C4-2B (cell line): Measurements from ENCODE around the gene KCNK17.

Experiments
- H3K27ac ChIP-seq: fragments of 450-650 bp; 2 replicates; pipeline ENCODE4 v1.5.1; 2017
- ZFX ChIP-seq: fragments of 450-650 bp; IDR thresholded peaks from 2 replicates; pipeline ENCODE4 v1.6.1; 2017
- TF ChIP-seq, protein P1 (sequence below): fragments of 450-650 bp; conservative IDR thresholded peaks from 2 replicates; pipeline ENCODE4 v1.5.1; 2017; ENCODE audit warnings: mild to moderate bottlenecking

KCNK17 gene

DNA sequence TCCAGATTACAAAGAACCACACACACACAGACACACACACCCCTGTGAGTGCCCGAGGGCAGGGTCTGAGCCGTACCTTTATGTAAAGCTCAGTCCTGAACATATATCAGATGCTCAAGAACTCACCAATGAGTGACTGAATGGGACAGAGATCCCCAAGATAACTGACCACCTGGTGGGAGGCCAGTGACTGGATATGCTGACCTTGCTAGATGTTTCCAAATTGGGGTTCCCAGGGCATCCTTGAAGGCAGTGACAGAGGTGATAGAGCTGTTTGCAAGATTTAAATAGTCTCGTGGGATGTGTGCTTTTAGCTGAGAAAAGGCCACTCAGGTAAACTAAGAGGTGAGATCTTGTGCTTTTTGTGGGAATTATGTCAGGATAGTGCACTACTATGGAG lies 39.3 kb downstream of the KCNK17 start:
- H3K27ac ChIP-seq, result no peak overlapping the region
- TF ChIP-seq, protein P1, sequence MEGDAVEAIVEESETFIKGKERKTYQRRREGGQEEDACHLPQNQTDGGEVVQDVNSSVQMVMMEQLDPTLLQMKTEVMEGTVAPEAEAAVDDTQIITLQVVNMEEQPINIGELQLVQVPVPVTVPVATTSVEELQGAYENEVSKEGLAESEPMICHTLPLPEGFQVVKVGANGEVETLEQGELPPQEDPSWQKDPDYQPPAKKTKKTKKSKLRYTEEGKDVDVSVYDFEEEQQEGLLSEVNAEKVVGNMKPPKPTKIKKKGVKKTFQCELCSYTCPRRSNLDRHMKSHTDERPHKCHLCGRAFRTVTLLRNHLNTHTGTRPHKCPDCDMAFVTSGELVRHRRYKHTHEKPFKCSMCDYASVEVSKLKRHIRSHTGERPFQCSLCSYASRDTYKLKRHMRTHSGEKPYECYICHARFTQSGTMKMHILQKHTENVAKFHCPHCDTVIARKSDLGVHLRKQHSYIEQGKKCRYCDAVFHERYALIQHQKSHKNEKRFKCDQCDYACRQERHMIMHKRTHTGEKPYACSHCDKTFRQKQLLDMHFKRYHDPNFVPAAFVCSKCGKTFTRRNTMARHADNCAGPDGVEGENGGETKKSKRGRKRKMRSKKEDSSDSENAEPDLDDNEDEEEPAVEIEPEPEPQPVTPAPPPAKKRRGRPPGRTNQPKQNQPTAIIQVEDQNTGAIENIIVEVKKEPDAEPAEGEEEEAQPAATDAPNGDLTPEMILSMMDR, result no peak
- TF ChIP-seq ZFX, result no peak

- TF ChIP-seq ZFX, result no peak
- TF ChIP-seq, protein P1, result no peak
- H3K27ac ChIP-seq, result no peak overlapping the region
Measured at GRCh38 chr6:39274471-39274870, 39.7 kb downstream of the KCNK17 start.

DNA sequence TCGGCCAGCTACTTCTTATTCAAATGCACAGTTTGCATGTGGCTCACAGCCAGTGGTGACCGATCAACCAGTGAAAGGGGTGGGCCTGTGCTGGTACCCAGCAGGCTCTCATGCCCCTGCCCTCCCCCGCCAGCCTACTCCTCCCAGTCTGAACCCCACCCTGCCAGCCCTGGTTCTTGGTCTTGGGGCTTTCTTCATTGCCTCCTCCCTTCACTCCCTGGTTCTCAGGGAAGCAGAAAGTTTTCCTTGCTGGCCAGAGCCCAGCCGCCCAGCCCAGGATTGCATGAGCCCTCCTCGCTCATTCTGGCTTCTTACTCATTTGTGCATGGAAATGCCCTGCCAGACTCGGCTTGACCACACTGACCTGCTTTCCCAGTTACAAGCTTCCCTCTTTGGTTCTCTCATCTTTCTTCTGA lies 40.8 kb downstream of the KCNK17 start:
- TF ChIP-seq, protein P1, result no peak
- TF ChIP-seq ZFX, result no peak
- H3K27ac ChIP-seq, result no peak overlapping the region

GRCh38 chr6:39269961-39270360 lies 44.3 kb downstream of the KCNK17 start:
- no peak for TF ChIP-seq ZFX
- TF ChIP-seq, protein P1, result no peak
- no peak overlapping the region for H3K27ac ChIP-seq

GRCh38 chr6:39268721-39269120 lies 45.5 kb downstream of the KCNK17 start:
- no peak overlapping the region for H3K27ac ChIP-seq
- TF ChIP-seq, protein P1, result no peak
- no peak for TF ChIP-seq ZFX

DNA sequence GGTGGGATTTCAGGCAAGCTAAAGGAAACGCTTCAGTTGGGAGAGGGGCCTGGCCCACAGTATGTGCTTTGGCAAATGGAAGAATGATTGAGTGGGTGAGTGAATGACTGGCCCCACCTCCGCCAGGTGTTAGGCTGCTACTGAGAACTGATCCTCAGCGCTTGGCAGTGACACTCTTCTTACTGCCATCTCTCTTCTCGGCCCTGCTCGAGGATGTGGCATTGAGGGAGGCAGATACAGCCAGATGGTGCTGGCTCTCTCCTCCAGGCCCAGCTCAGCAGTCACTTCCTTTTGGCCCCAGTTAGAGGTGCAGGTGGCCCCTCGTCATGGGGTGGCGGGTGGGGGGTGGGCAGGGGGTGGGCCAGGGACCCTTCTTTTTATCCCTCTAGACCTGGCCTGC lies 46.0 kb downstream of the KCNK17 start:
- TF ChIP-seq ZFX, result no peak
- TF ChIP-seq, protein P1, result no peak
- no peak overlapping the region for H3K27ac ChIP-seq

DNA sequence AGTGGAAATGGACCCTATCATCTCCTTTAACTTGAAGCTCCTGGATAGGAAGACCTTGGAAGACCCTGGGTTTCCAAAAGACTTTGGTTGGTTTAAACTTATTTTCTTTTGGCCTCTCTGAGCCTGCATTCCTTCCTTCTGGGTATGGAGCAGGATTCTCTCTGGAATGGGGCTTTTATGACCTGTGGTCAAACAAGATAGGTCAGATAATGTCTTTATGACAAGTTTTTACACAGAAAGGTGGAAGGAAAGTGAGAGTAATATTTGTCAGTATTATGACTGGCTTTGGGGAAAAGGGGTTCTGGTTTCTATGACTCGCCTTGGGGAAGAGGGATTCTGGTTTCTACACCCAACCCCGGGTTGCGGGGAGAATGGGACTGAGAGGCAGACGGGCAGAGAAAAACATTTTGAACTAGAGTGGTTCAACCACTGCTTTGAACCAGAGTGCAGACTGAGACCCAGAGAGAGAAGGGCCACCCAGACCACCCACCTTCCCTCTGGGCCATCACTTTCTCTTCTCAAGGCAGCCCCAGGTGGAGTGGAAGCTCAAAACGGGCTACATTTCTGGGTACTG lies 47.4 kb downstream of the KCNK17 start:
- TF ChIP-seq ZFX, result no peak
- TF ChIP-seq, protein P1, result no peak
- H3K27ac ChIP-seq, result peak overlapping the region; percentile 16; the same call in 1 of the 2 replicates
